Loucy (cell line): Measurements from ENCODE around the gene NUP62.

Source experiments
- H2AFZ ChIP-seq: fragments of 200-600 bp; sonication (generic); 2 replicates; pipeline ENCODE4 v1.6.0; 2016; ENCODE audit warnings: antibody characterized with exemption, mild to moderate bottlenecking, low read length, moderate library complexity
- H3F3A ChIP-seq: fragments of 200-600 bp; 2 replicates; pipeline ENCODE4 v1.6.0; 2016; ENCODE audit warnings: antibody characterized with exemption, low read depth, mild to moderate bottlenecking
- H3K27me3 ChIP-seq: fragments of 200-600 bp; sonication (generic); 2 replicates; pipeline ENCODE4 v1.6.1; 2014; ENCODE audit warnings: low read length, mild to moderate bottlenecking; ENCODE audit not compliant: insufficient read depth, poor library complexity, severe bottlenecking
- H3K36me3 ChIP-seq: fragments of 200-600 bp; sonication (generic); 2 replicates; pipeline ENCODE4 v1.6.1; 2016; ENCODE audit warnings: low read length; ENCODE audit not compliant: insufficient read depth
- H3K4me1 ChIP-seq: fragments of 200-600 bp; sonication (generic); 2 replicates; pipeline ENCODE4 v1.5.1; 2014; ENCODE audit warnings: low read length, mild to moderate bottlenecking; ENCODE audit not compliant: insufficient read depth, poor library complexity, severe bottlenecking
- H3K4me2 ChIP-seq: fragments of 200-600 bp; sonication (generic); 2 replicates; pipeline ENCODE4 v1.6.0; 2014; ENCODE audit warnings: antibody characterized with exemption, low read length, low read depth, mild to moderate bottlenecking; ENCODE audit not compliant: poor library complexity, severe bottlenecking
- H3K4me3 ChIP-seq: fragments of 200-600 bp; sonication (generic); 2 replicates; pipeline ENCODE4 v1.5.1; 2014; ENCODE audit warnings: low read length, mild to moderate bottlenecking, mixed read lengths; ENCODE audit not compliant: poor library complexity, severe bottlenecking
- H3K79me2 ChIP-seq: fragments of 200-600 bp; sonication (generic); 2 replicates; pipeline ENCODE4 v1.6.1; 2014; ENCODE audit warnings: low read length; ENCODE audit not compliant: insufficient read depth
- H3K9ac ChIP-seq: fragments of 200-600 bp; sonication (generic); 2 replicates; pipeline ENCODE4 v1.6.0; 2014; ENCODE audit warnings: mild to moderate bottlenecking, low read depth, low read length, moderate library complexity; ENCODE audit not compliant: poor library complexity, severe bottlenecking
- H3K9me2 ChIP-seq: fragments of 200-600 bp; sonication (generic); replicated peaks from 2 replicates; pipeline ENCODE4 v1.6.1; 2016; ENCODE audit warnings: low read depth, low read length, mixed read lengths
- H3K9me3 ChIP-seq: fragments of 200-600 bp; sonication (generic); 2 replicates; pipeline ENCODE4 v1.6.1; 2014; ENCODE audit warnings: mild to moderate bottlenecking, antibody characterized with exemption, low read length, low read depth; ENCODE audit not compliant: insufficient read depth
- H4K20me1 ChIP-seq: fragments of 200-600 bp; sonication (generic); 2 replicates; pipeline ENCODE4 v1.6.0; 2014; ENCODE audit warnings: antibody characterized with exemption, low read length, mild to moderate bottlenecking; ENCODE audit not compliant: insufficient read depth, poor library complexity, severe bottlenecking
- EZH2phosphoT487 ChIP-seq: fragments of 200-600 bp; IDR thresholded peaks from 2 replicates; pipeline ENCODE4 v1.6.1; 2018; ENCODE audit warnings: antibody characterized with exemption, mild to moderate bottlenecking, moderate library complexity, borderline replicate concordance
- TF ChIP-seq, protein P1 (sequence below): fragments of 200-600 bp; sonication (generic); conservative IDR thresholded peaks from 2 replicates; pipeline ENCODE4 v1.5.1; 2014; ENCODE audit warnings: mild to moderate bottlenecking, antibody characterized with exemption, low read length

NUP62 gene

DNA sequence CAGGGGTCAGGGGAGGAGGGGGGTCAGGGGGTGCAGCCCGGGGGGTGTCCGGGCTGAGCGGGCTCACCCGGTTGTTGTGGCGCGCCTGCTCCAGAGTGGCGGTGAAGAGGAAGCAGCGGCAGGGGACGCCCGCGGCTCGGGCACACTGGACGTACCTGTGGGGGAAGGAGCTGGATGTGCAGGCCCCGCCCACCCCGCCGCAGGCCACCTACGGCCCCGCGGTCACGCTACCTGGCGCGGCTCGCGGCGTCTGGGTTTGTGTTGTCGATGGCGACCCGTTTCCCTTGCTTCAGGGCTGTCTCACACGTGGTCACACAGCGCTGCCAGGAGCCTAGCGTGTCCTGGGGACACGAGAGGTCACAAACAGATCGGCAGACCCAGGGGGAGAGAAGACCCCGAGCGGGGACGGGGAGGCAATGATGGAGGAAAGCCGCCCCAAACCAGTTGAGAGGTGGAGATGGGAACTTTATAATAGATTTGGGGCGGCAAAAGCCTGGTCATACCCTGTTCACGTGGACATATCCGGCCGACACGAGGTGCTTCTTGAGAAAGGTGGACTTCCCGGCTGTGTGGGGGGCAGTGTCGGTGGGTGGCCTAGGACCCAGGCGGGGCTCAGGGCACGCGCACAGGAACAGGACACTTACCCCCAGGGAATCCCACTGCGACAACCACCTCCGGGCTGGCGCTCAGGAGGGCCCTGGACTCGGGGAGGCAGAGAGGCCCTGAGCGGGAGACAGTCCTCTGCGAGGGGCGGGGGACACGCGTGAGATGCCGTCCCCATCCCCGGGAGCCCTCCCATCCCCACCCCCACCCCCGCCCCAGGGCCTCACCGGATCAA is 67.5 kb downstream of the NUP62 start:
- no peak overlapping the region for H3K9ac ChIP-seq
- no peaks in the 10 kb centered on the region for H3F3A ChIP-seq
- H3K4me1 ChIP-seq: peaks cover 17% of the 10 kb centered on the region
- no peak overlapping the region for H2AFZ ChIP-seq
- H3K9me2 ChIP-seq: no peaks in the 10 kb centered on the region
- H3K27me3 ChIP-seq: no peaks in the 10 kb centered on the region
- H3K36me3 ChIP-seq: peaks cover 52% of the 10 kb centered on the region; the same call in 1 of the 2 replicates
- H4K20me1 ChIP-seq: peaks cover 60% of the 10 kb centered on the region
- H3K79me2 ChIP-seq: peaks cover 37% of the 10 kb centered on the region
- H3K4me3 ChIP-seq: no peak overlapping the region
- H3K9me3 ChIP-seq: no peaks in the 10 kb centered on the region
- TF ChIP-seq, protein P1, sequence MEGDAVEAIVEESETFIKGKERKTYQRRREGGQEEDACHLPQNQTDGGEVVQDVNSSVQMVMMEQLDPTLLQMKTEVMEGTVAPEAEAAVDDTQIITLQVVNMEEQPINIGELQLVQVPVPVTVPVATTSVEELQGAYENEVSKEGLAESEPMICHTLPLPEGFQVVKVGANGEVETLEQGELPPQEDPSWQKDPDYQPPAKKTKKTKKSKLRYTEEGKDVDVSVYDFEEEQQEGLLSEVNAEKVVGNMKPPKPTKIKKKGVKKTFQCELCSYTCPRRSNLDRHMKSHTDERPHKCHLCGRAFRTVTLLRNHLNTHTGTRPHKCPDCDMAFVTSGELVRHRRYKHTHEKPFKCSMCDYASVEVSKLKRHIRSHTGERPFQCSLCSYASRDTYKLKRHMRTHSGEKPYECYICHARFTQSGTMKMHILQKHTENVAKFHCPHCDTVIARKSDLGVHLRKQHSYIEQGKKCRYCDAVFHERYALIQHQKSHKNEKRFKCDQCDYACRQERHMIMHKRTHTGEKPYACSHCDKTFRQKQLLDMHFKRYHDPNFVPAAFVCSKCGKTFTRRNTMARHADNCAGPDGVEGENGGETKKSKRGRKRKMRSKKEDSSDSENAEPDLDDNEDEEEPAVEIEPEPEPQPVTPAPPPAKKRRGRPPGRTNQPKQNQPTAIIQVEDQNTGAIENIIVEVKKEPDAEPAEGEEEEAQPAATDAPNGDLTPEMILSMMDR: no peak
- TF ChIP-seq EZH2phosphoT487: no peak
- no peak overlapping the region for H3K4me2 ChIP-seq

DNA sequence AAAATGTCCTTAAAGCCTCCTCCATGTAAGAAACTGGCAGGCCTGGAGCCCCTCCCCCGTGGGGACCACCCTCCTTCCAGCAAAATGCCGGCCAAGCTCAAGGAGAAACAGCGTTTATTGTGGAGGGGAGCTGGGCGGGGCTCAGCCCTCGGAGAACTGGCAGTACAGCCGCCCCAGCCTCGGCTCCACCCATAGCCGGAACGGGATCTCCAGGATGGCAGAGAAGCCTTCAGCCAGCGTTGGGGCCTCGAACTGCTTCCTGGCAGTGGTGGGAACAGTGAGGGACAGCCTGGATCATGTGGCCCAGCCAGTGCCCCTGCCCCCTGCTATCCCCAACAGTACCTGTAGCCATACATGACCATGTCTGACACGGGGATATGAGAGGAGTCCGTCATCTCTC is 68.2 kb downstream of the NUP62 start:
- Histone ChIP-seq H3K9me2 (no peaks in the 10 kb centered on the region), H3K4me2 (no peak overlapping the region), H4K20me1 (peaks cover 55% of the 10 kb centered on the region), H3K27me3 (no peaks in the 10 kb centered on the region), H3K4me3 (no peak overlapping the region), H3K9me3 (no peaks in the 10 kb centered on the region), H3K79me2 (peaks cover 30% of the 10 kb centered on the region), H3K36me3 (peaks cover 58% of the 10 kb centered on the region; the same call in 1 of the 2 replicates), H3K9ac (no peak overlapping the region), H2AFZ (no peak overlapping the region), H3K4me1 (peaks cover 12% of the 10 kb centered on the region), H3F3A (no peaks in the 10 kb centered on the region)
- TF ChIP-seq EZH2phosphoT487: no peak
- TF ChIP-seq, protein P1: no peak

DNA sequence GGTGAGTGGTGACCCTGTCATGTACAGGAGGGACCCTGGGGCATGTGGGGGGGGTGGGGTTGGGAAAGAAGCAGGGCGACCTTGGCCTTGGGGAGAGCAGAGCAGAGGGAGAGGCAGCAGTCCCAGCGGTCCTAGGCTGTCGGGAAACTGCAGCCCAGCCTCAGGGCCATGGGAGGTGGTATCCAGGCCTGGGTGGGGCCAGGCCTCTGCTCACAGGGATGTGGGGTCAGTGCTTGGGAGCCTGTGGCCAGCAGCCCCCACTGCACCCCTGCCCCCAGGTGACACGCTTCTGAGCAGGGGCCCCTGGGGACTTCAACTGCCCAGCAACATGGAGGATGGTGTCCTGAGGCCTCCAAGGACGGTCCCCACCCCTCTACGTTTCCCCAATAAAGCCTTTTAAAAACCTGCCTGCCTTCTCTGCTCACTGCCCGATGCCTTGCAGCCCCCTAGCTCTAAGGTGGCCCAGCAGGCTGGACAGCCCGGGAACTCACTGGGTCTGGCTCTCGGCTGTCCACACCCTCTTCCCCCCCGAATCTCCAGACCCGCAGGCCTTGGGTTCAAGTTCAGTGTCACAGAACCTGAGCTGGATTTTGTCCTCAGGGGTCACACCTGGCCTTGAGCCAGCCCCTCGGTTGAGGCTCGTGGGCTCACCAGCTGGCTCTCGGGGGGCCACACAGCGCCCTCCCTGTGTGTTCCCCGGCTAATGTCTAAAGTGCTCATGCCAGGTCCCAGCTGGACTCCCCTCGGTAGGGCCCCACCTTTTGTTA is 68.8 kb downstream of the NUP62 start:
- Histone ChIP-seq H3F3A (no peaks in the 10 kb centered on the region), H3K4me2 (no peak overlapping the region), H3K36me3 (peaks cover 64% of the 10 kb centered on the region; the same call in 1 of the 2 replicates), H3K4me3 (no peak overlapping the region), H3K9me3 (no peaks in the 10 kb centered on the region), H3K9me2 (no peaks in the 10 kb centered on the region), H3K27me3 (no peaks in the 10 kb centered on the region), H2AFZ (no peak overlapping the region), H4K20me1 (peaks cover 53% of the 10 kb centered on the region), H3K9ac (no peak overlapping the region), H3K4me1 (peaks cover 7% of the 10 kb centered on the region), H3K79me2 (peaks cover 24% of the 10 kb centered on the region)
- no peak for TF ChIP-seq EZH2phosphoT487
- TF ChIP-seq, protein P1: no peak
